ENCODE measurements around the gene APOL2.

DNA sequence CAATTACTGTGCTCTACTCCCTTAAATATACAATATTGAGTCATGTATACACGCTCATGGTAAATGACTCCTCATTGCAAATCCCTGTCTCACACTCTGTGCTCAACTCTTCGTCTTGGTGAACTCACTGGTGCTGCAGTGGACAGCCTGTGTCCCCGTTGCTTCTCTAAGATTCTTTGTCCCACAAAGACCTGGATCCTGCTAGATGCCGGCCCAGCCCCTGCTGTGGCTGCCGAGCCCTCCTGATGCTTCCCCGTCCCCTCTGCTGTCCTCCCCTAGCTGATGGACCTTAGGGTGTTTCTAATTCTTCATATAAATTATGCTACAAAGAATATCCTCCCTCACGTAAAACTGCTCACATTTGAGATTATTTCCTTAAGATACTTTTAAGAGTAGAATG, 5.5 kb downstream of the APOL2 start:
- TF ChIP-seq CTCF (IDR thresholded peaks at IDR 0.05) (no peak), POLR2A (IDR thresholded peaks at IDR 0.05) (no peak)
